Jurkat, Clone E6-1 (cell line): ENCODE results near the gene SIPA1L3. TPM values are rescaled to one million over a fixed set of nuclear protein-coding genes. Genes with fewer than 3 reads are reported as not detected.
"Not testable (repeated sequence)": the region's sequence is repeated elsewhere in the genome, so short reads cannot be mapped to it uniquely, and the experiment has no call there.

Source experiments
- DNase-seq: peaks from one replicate; pipeline ENCODE4 v3.0.0-alpha.2; 2011; ENCODE audit warnings: low read depth, low spot score
- H3K4me3 ChIP-seq: 2 replicates; pipeline ENCODE4 v1.5.1; 2011; ENCODE audit warnings: mild to moderate bottlenecking, low read length, control low read depth, moderate library complexity
- polyA plus RNA-seq: library from polyadenylated mRNA; unstranded; fragments of >200 nt; gene quantifications from one replicate; pipeline ENCODE4 v1.2.1, GENCODE V29; 2012; ENCODE audit warnings: missing spikeins; ENCODE audit not compliant: insufficient read length, insufficient read depth

The SIPA1L3 gene
- 9.9 TPM for polyA plus RNA-seq

- peak; percentile 92 for DNase-seq
- peak within 1 kb of the TSS; percentile 79 for H3K4me3 ChIP-seq
Observed at GRCh38 chr19:37906869-37907734, at the start of gene SIPA1L3. Gene SIPA1L3, plus strand, starts transcription at chr19:37907208. Its CDS starts 174,358 bp downstream, at chr19:38081566.

GRCh38 chr19:37864501-37864900, 42.5 kb upstream of the SIPA1L3 start:
- no peak overlapping the region for H3K4me3 ChIP-seq
- DNase-seq, result no peak

- DNase-seq, result not testable (repeated sequence)
Observed at GRCh38 chr19:37865930-37866329, 41.1 kb upstream of the SIPA1L3 start.

GRCh38 chr19:37867831-37868230, 39.2 kb upstream of the SIPA1L3 start:
- H3K4me3 ChIP-seq, result no peak overlapping the region
- DNase-seq, result no peak

More at GRCh38 chr19:37865930-37866329, 41.1 kb upstream of the SIPA1L3 start:
- H3K4me3 ChIP-seq, result not testable (repeated sequence)

- no peak for DNase-seq
- no peak overlapping the region for H3K4me3 ChIP-seq
Observed at GRCh38 chr19:37869766-37870340, 37.2 kb upstream of the SIPA1L3 start.

- DNase-seq, result no peak
- H3K4me3 ChIP-seq, result no peak overlapping the region
Observed at GRCh38 chr19:37872383-37872782, 34.6 kb upstream of the SIPA1L3 start.

- no peak overlapping the region for H3K4me3 ChIP-seq
- DNase-seq, result no peak
Observed at GRCh38 chr19:37874784-37875183, 32.2 kb upstream of the SIPA1L3 start.

- H3K4me3 ChIP-seq, result no peak overlapping the region
- DNase-seq, result no peak
Observed at GRCh38 chr19:37876032-37876431, 31.0 kb upstream of the SIPA1L3 start.

- no peak overlapping the region for H3K4me3 ChIP-seq
Observed at GRCh38 chr19:37877147-37877546, 29.9 kb upstream of the SIPA1L3 start.

GRCh38 chr19:37885392-37885791, 21.6 kb upstream of the SIPA1L3 start:
- DNase-seq, result no peak
- no peak overlapping the region for H3K4me3 ChIP-seq

More at GRCh38 chr19:37877147-37877546, 29.9 kb upstream of the SIPA1L3 start:
- DNase-seq, result no peak

GRCh38 chr19:37886571-37886970, 20.4 kb upstream of the SIPA1L3 start:
- no peak overlapping the region for H3K4me3 ChIP-seq

GRCh38 chr19:37893845-37894575, 13.0 kb upstream of the SIPA1L3 start:
- DNase-seq, result no peak

More at GRCh38 chr19:37886571-37886970, 20.4 kb upstream of the SIPA1L3 start:
- DNase-seq, result no peak

GRCh38 chr19:37896180-37896579, 10.8 kb upstream of the SIPA1L3 start:
- DNase-seq, result no peak
- no peak overlapping the region for H3K4me3 ChIP-seq

More at GRCh38 chr19:37893845-37894575, 13.0 kb upstream of the SIPA1L3 start:
- H3K4me3 ChIP-seq, result no peak overlapping the region

GRCh38 chr19:37899453-37899852, 7.6 kb upstream of the SIPA1L3 start:
- no peak for DNase-seq
- no peak overlapping the region for H3K4me3 ChIP-seq

GRCh38 chr19:37899966-37900365, 7.0 kb upstream of the SIPA1L3 start:
- H3K4me3 ChIP-seq, result no peak overlapping the region
- no peak for DNase-seq

- peak; percentile 71 for DNase-seq
- no peak overlapping the region for H3K4me3 ChIP-seq
Observed at GRCh38 chr19:37902668-37903067, 4.3 kb upstream of the SIPA1L3 start.

- no peak overlapping the region for H3K4me3 ChIP-seq
- DNase-seq, result no peak
Observed at GRCh38 chr19:37903096-37903495, 3.9 kb upstream of the SIPA1L3 start.

- peak; percentile 61 for DNase-seq
Observed at GRCh38 chr19:37905946-37906868, 801 bp upstream of the SIPA1L3 start, which contains the start of gene WDR87. Gene WDR87, minus strand, starts transcription at chr19:37906594. Its CDS starts 8,355 bp downstream, at chr19:37898239.

More at GRCh38 chr19:37905946-37906868, 801 bp upstream of the SIPA1L3 start, which contains the start of gene WDR87:
- peak within 1 kb of the TSS; percentile 79 for H3K4me3 ChIP-seq
